Measurements from ENCODE around the gene PTBP3. TPM values are rescaled to one million over a fixed set of nuclear protein-coding genes. Genes with fewer than 3 reads are reported as not detected.

The PTBP3 gene
- polyA plus RNA-seq, 1 experiment, result 34.8 TPM

- no peak overlapping the region for H3K4me3 ChIP-seq (ENCODE audit: low read depth, low read length)
- ChIA-PET CTCF (no interaction called here), POLR2A (no interaction called here)
- no peak overlapping the region for H3K27ac ChIP-seq (ENCODE audit: low read depth, low read length)
- no peak for TF ChIP-seq CTCF (IDR thresholded peaks at IDR 0.05; ENCODE audit: low read depth, low read length)
- no peaks in the 10 kb centered on the region for H3K27me3 ChIP-seq (ENCODE audit: control insufficient read depth, insufficient read depth, low read length)
- H3K9me3 ChIP-seq (ENCODE audit: control insufficient read depth, insufficient read depth, low read length), result no peaks in the 10 kb centered on the region
- DNase-seq (ENCODE audit: low read depth, low spot score), result no peak
These were observed 146.7 kb downstream of the PTBP3 start for GRCh38 chr9:112186695-112187094.

DNA sequence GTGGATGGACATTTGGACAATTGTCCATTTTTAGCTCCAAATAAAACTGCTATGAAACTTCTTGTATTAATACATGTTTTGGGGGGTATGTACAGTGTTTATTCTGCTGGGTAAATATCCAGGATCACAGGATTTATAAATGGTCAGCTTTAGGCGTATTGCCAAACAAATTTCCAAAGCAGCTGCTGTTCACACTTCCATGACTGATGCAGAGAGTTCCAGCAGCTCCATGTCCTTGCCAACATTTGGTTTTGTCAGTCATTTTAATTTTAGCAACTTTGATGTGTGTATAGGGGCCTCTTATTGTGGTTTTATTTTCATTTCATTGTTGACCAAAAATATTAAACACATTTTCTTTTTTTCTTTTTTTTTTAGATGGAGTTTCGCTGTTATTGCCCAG lies 148.5 kb downstream of the PTBP3 start:
- POLR2A ChIA-PET, result no interaction called here
- Histone ChIP-seq H3K27me3 (ENCODE audit: control insufficient read depth, insufficient read depth, low read length) (no peaks in the 10 kb centered on the region), H3K4me3 (ENCODE audit: low read depth, low read length) (no peak overlapping the region), H3K9me3 (ENCODE audit: control insufficient read depth, insufficient read depth, low read length) (no peaks in the 10 kb centered on the region), H3K27ac (ENCODE audit: low read depth, low read length) (no peak overlapping the region)
- CTCF ChIA-PET, result interaction anchor here (1.3 kb wide), 1 partner anchor 9 kb away, joined by 4 read pairs; no protein-coding TSS in a partner anchor
- DNase-seq (ENCODE audit: low read depth, low spot score), result no peak
- TF ChIP-seq CTCF (IDR thresholded peaks at IDR 0.05; ENCODE audit: low read depth, low read length), result no peak

GRCh38 chr9:112184221-112184620 lies 149.2 kb downstream of the PTBP3 start:
- Histone ChIP-seq H3K9me3 (ENCODE audit: control insufficient read depth, insufficient read depth, low read length) (no peaks in the 10 kb centered on the region), H3K27me3 (ENCODE audit: control insufficient read depth, insufficient read depth, low read length) (no peaks in the 10 kb centered on the region), H3K4me3 (ENCODE audit: low read depth, low read length) (no peak overlapping the region), H3K27ac (ENCODE audit: low read depth, low read length) (no peak overlapping the region)
- no peak for DNase-seq (ENCODE audit: low read depth, low spot score)
- no peak for TF ChIP-seq CTCF (IDR thresholded peaks at IDR 0.05; ENCODE audit: low read depth, low read length)
- POLR2A ChIA-PET, result no interaction called here
- CTCF ChIA-PET, result interaction anchor here (1.0 to 1.3 kb wide), 2 partner anchors 10 kb away, joined by 3 to 4 read pairs; partner anchors contain the start of gene SUSD1

DNA sequence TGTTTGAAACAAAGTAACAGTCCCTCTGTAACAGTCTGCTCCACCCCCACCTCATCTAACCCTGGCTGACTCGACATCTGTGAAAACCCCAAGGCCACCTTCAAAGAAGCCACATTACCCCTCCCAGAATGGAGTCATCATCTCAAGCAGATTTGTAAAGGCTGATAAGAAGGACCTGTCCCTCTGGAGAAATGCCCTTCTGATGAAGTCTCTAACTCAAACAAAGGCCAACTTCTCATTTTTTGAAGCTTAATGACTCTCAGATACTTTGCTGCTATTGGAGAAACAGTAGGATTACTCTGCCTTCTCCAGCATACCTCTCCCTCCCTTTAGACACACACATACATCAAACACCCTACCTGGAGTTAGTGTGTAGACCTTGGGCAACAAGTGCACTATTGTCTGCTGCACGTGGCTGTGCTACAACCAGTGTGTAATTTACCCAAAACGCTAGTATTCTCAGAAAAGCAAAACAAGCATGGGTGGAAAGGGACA lies 153.0 kb downstream of the PTBP3 start:
- no peak for DNase-seq (ENCODE audit: low read depth, low spot score)
- Histone ChIP-seq H3K27me3 (ENCODE audit: control insufficient read depth, insufficient read depth, low read length) (no peaks in the 10 kb centered on the region), H3K9me3 (ENCODE audit: control insufficient read depth, insufficient read depth, low read length) (no peaks in the 10 kb centered on the region), H3K27ac (ENCODE audit: low read depth, low read length) (no peak overlapping the region), H3K4me3 (ENCODE audit: low read depth, low read length) (no peak overlapping the region)
- no peak for TF ChIP-seq CTCF (IDR thresholded peaks at IDR 0.05; ENCODE audit: low read depth, low read length)
- CTCF ChIA-PET, result no interaction called here
- POLR2A ChIA-PET, result no interaction called here

DNA sequence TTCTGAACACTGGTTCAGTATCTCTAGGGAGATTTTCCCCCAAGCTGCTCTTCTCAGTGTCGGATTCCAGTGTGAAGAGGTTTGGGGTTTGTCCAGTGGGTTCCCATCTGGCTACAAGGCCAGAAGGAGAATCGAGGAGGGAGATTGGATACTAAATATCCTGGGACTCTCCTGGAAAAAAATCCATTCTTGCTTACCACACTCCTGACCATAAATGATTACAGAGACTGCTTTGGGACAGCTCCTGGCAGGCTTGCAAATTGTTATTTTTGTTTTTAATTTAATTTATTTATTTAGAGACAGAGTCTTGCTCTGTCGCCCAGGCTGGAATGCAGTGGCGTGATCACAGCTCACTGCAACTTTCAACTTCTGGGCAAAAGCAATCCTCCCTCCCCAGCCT lies 153.6 kb downstream of the PTBP3 start:
- TF ChIP-seq CTCF (IDR thresholded peaks at IDR 0.05; ENCODE audit: low read depth, low read length), result no peak
- Histone ChIP-seq H3K4me3 (ENCODE audit: low read depth, low read length) (no peak overlapping the region), H3K9me3 (ENCODE audit: control insufficient read depth, insufficient read depth, low read length) (no peaks in the 10 kb centered on the region), H3K27me3 (ENCODE audit: control insufficient read depth, insufficient read depth, low read length) (no peaks in the 10 kb centered on the region), H3K27ac (ENCODE audit: low read depth, low read length) (no peak overlapping the region)
- ChIA-PET POLR2A (no interaction called here), CTCF (no interaction called here)
- no peak for DNase-seq (ENCODE audit: low read depth, low spot score)
